ENCODE measurements around the gene ROGDI.

The ROGDI gene

GRCh38 chr16:4814046-4814445, 11.6 kb upstream of the ROGDI start:
- ATAC-seq: no peak
- no peak for TF ChIP-seq TSHZ2 (CRISPR knock-in tag; IDR thresholded peaks at IDR 0.05)
- TF ChIP-seq PATZ1 (CRISPR knock-in tag; IDR thresholded peaks at IDR 0.05; ENCODE audit: borderline replicate concordance): no peak
- no peak for TF ChIP-seq SNAI2 (CRISPR knock-in tag; IDR thresholded peaks at IDR 0.05)
- TF ChIP-seq RARB (CRISPR knock-in tag; IDR thresholded peaks at IDR 0.05): no peak
- no peak for TF ChIP-seq ZFP3 (CRISPR knock-in tag; IDR thresholded peaks at IDR 0.05)
- TF ChIP-seq ZFP30 (CRISPR knock-in tag; IDR thresholded peaks at IDR 0.05): no peak

DNA sequence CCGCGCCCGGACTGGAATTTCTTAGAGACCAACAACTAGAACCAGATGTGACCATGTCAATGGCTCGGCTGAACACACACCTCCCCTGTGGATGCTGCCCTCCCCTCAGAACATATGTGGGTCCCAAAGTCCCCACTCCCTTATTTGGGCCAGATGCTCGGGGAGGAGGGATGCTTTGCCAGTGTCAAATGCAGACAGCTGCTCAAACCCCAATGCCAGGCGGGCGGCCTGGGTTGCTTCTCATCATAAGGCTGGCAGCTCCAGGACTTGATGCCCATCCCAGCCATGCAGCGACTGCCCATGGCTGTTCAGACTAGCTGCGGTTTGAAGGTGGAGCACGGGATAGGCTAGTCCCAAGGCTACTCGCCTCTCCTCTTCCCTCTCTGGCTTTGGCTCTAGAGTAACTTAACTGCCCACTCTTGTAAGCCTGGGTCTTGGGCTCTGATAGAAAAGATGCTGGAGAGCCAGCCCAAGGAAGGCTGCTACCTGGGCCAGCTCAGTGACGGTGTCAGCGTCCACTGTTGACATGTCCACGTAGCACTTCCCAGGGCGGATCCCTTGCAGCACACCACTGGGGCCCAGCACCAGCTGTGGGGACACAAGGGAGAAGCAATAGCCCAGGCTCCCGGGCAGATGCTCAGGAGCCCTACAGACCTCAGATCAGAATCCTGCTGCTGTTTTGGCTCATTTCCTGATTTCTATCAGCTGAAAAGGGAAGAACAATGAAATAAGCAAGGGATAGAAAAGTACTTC, 11.0 kb upstream of the ROGDI start:
- ATAC-seq: no peak
- TF ChIP-seq ARNTL (CRISPR knock-in tag; IDR thresholded peaks at IDR 0.05; ENCODE audit: borderline replicate concordance, low read depth) (no peak), ZFP3 (CRISPR knock-in tag; IDR thresholded peaks at IDR 0.05) (no peak), CSRNP3 (CRISPR knock-in tag; IDR thresholded peaks at IDR 0.05) (no peak), CREB5 (CRISPR knock-in tag; IDR thresholded peaks at IDR 0.05; ENCODE audit: low read depth) (no peak), TCF4 (CRISPR knock-in tag; IDR thresholded peaks at IDR 0.05; ENCODE audit: borderline replicate concordance) (no peak), ZNF565 (CRISPR knock-in tag; conservative IDR thresholded peaks at IDR 0.05; ENCODE audit: low read depth) (no peak), TSHZ2 (CRISPR knock-in tag; IDR thresholded peaks at IDR 0.05) (no peak), BACH2 (CRISPR knock-in tag; IDR thresholded peaks at IDR 0.05; ENCODE audit: borderline replicate concordance) (no peak), SNAI2 (CRISPR knock-in tag; IDR thresholded peaks at IDR 0.05) (no peak), ESRRG (CRISPR knock-in tag; IDR thresholded peaks at IDR 0.05) (no peak), RARB (CRISPR knock-in tag; IDR thresholded peaks at IDR 0.05) (no peak)
- TF ChIP-seq, protein P1, sequence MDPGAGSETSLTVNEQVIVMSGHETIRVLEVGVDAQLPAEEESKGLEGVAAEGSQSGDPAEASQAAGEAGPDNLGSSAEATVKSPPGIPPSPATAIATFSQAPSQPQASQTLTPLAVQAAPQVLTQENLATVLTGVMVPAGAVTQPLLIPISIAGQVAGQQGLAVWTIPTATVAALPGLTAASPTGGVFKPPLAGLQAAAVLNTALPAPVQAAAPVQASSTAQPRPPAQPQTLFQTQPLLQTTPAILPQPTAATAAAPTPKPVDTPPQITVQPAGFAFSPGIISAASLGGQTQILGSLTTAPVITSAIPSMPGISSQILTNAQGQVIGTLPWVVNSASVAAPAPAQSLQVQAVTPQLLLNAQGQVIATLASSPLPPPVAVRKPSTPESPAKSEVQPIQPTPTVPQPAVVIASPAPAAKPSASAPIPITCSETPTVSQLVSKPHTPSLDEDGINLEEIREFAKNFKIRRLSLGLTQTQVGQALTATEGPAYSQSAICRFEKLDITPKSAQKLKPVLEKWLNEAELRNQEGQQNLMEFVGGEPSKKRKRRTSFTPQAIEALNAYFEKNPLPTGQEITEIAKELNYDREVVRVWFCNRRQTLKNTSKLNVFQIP (CRISPR knock-in tag; IDR thresholded peaks at IDR 0.05; ENCODE audit: borderline replicate concordance, low read depth): no peak

DNA sequence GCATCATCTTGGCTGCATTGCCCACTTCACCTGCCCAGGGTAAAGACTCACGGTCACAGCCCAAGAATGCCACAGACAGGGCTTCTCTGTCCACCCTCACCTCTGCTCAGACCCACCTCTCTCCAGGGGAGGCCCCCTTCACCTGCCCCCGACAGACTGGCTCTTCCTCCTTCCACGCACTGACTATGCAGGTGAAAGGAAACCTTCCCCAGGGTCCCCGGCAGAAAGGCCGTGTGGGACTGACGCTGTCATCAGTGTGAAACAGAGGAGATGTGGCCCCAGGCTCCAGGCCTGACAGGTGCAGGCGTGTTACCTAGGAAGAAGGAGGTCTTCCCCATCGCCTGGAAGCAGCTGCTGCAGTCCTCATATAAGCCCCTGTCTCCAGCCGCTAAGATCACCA, 9.3 kb upstream of the ROGDI start:
- TF ChIP-seq CREB5 (CRISPR knock-in tag; IDR thresholded peaks at IDR 0.05; ENCODE audit: low read depth): no peak
- no peak for TF ChIP-seq OSR1 (CRISPR knock-in tag; IDR thresholded peaks at IDR 0.05)
- no peak for TF ChIP-seq ZNF8 (CRISPR knock-in tag; IDR thresholded peaks at IDR 0.05)
- no peak for TF ChIP-seq CSDC2 (CRISPR knock-in tag; IDR thresholded peaks at IDR 0.05)
- TF ChIP-seq ZC3H10 (CRISPR knock-in tag; IDR thresholded peaks at IDR 0.05): no peak
- TF ChIP-seq TOX (CRISPR knock-in tag; IDR thresholded peaks at IDR 0.05; ENCODE audit: borderline replicate concordance): no peak
- TF ChIP-seq ARNTL (CRISPR knock-in tag; IDR thresholded peaks at IDR 0.05; ENCODE audit: borderline replicate concordance, low read depth): no peak
- TF ChIP-seq PPARA (CRISPR knock-in tag; IDR thresholded peaks at IDR 0.05; ENCODE audit: borderline replicate concordance): no peak
- TF ChIP-seq CSRNP3 (CRISPR knock-in tag; IDR thresholded peaks at IDR 0.05): no peak
- TF ChIP-seq ZNF70 (CRISPR knock-in tag; IDR thresholded peaks at IDR 0.05): no peak
- TF ChIP-seq SNAI2 (CRISPR knock-in tag; IDR thresholded peaks at IDR 0.05): no peak
- no peak for TF ChIP-seq ZNF565 (CRISPR knock-in tag; conservative IDR thresholded peaks at IDR 0.05; ENCODE audit: low read depth)
- ATAC-seq: no peak; the same call in 2 of the 3 replicates

Data from SK-N-SH treated with all-trans-retinoic acid at 6 μM for 48 hours (cell line).